GM12892 (cell line): ENCODE measurements around the gene NEDD4L.
"Not testable (repeated sequence)": the region's sequence is repeated elsewhere in the genome, so short reads cannot be mapped to it uniquely, and the experiment has no call there.

Experiments
- DNase-seq: peaks from one replicate; pipeline ENCODE4 v3.0.0; 2011; ENCODE audit not compliant: insufficient read length
- FAIRE-seq: peaks from 2 replicates; lab custom pipeline; 2011; peaks lifted over from hg19 to GRCh38; lab: Jason Lieb, UNC
- POLR2A ChIP-seq: IDR thresholded peaks from 2 replicates; pipeline ENCODE4 v1.6.1; 2011; ENCODE audit warnings: low read depth, low read length, control low read depth
- POLR2AphosphoS5 ChIP-seq: IDR thresholded peaks from 2 replicates; pipeline ENCODE4 v1.6.1; 2011; ENCODE audit warnings: low read depth, low read length, control low read depth
- TAF1 ChIP-seq: IDR thresholded peaks from 2 replicates; pipeline ENCODE4 v1.6.1; 2011; ENCODE audit warnings: low read depth, mild to moderate bottlenecking, control low read depth, low read length, borderline replicate concordance

The NEDD4L gene

GRCh38 chr18:58163004-58163590, 119.1 kb downstream of the NEDD4L start:
- TF ChIP-seq POLR2A: no peak
- TF ChIP-seq POLR2AphosphoS5: no peak
- no peak for TF ChIP-seq TAF1
- no peak for DNase-seq
- FAIRE-seq: no peak

GRCh38 chr18:58166278-58166844, 122.3 kb downstream of the NEDD4L start:
- DNase-seq (no peak), FAIRE-seq (peak; percentile 21)
- TF ChIP-seq TAF1 (no peak), POLR2AphosphoS5 (no peak), POLR2A (no peak)

- DNase-seq: no peak
- TF ChIP-seq TAF1 (no peak), POLR2AphosphoS5 (no peak), POLR2A (no peak)
- FAIRE-seq: no peak
These were observed 123.0 kb downstream of the NEDD4L start for GRCh38 chr18:58167073-58167472.

- DNase-seq (no peak), FAIRE-seq (no peak)
- TF ChIP-seq POLR2A (no peak), TAF1 (no peak), POLR2AphosphoS5 (no peak)
These were observed 124.2 kb downstream of the NEDD4L start for GRCh38 chr18:58168221-58168620.

- no peak for FAIRE-seq
- TF ChIP-seq POLR2A (no peak), TAF1 (no peak), POLR2AphosphoS5 (no peak)
- DNase-seq: no peak
These were observed 125.0 kb downstream of the NEDD4L start for GRCh38 chr18:58168993-58169392.

- FAIRE-seq: no peak
- DNase-seq: no peak
- TF ChIP-seq POLR2A (no peak), POLR2AphosphoS5 (no peak), TAF1 (no peak)
These were observed 125.4 kb downstream of the NEDD4L start for GRCh38 chr18:58169472-58169871.

- not testable (repeated sequence) for FAIRE-seq, DNase-seq
These were observed 126.0 kb downstream of the NEDD4L start for GRCh38 chr18:58170036-58170435.

- TF ChIP-seq TAF1: no peak
- no peak for TF ChIP-seq POLR2AphosphoS5
- TF ChIP-seq POLR2A: no peak
- no peak for FAIRE-seq
These were observed 128.0 kb downstream of the NEDD4L start for GRCh38 chr18:58172031-58172430.

GRCh38 chr18:58174285-58174684, 130.3 kb downstream of the NEDD4L start:
- no peak for FAIRE-seq
- DNase-seq: no peak
- TF ChIP-seq POLR2A (no peak), POLR2AphosphoS5 (no peak), TAF1 (no peak)

More at GRCh38 chr18:58172031-58172430, 128.0 kb downstream of the NEDD4L start:
- DNase-seq: no peak

- no peak for FAIRE-seq
- DNase-seq: no peak
- TF ChIP-seq TAF1 (no peak), POLR2AphosphoS5 (no peak), POLR2A (no peak)
These were observed 131.2 kb downstream of the NEDD4L start for GRCh38 chr18:58175122-58175785.

- no peak for FAIRE-seq
- DNase-seq: no peak
These were observed 131.8 kb downstream of the NEDD4L start for GRCh38 chr18:58175786-58176176.

More at GRCh38 chr18:58175786-58176176, 131.8 kb downstream of the NEDD4L start:
- TF ChIP-seq TAF1: no peak
